Subcutaneous abdominal adipose tissue (tissue), 5 donors: ENCODE results near the gene CLN3.

Source experiments
- H3K27ac ChIP-seq: one replicate; pipeline ENCODE4 v1.7.0; 2013; ENCODE audit warnings: low read depth, mild to moderate bottlenecking, inconsistent platforms, low read length, moderate library complexity
- H3K27me3 ChIP-seq, 5 donors: one replicate each; pipeline ENCODE4 v1.7.0; 2013; ENCODE audit warnings: low read length in 5 of 5, inconsistent platforms in 1 of 5; ENCODE audit not compliant: control insufficient read depth in 5 of 5, insufficient read depth in 4 of 5
- H3K36me3 ChIP-seq, 5 donors: one replicate each; pipeline ENCODE4 v1.7.0; 2013; ENCODE audit warnings: low read length in 5 of 5; ENCODE audit not compliant: control insufficient read depth in 5 of 5, insufficient read depth in 5 of 5
- H3K4me1 ChIP-seq, 5 donors: one replicate each; pipeline ENCODE4 v1.7.0; 2013; ENCODE audit warnings: low read length in 5 of 5, mild to moderate bottlenecking in 3 of 5, moderate library complexity in 1 of 5; ENCODE audit not compliant: control insufficient read depth in 5 of 5, insufficient read depth in 5 of 5
- H3K4me3 ChIP-seq, 5 donors: one replicate each; pipeline ENCODE4 v1.7.0; 2013; ENCODE audit warnings: low read length in 5 of 5, low read depth in 1 of 5
- H3K9ac ChIP-seq, 5 donors: one replicate each; pipeline ENCODE4 v1.7.0; 2013; ENCODE audit warnings: low read length in 5 of 5, mild to moderate bottlenecking in 4 of 5, moderate library complexity in 3 of 5
- H3K9me3 ChIP-seq, 5 donors: one replicate each; pipeline ENCODE4 v1.7.0; 2013; ENCODE audit warnings: low read length in 5 of 5; ENCODE audit not compliant: control insufficient read depth in 5 of 5
- donor health status: healthy.
- donor health status: healthy.
- donor health status: healthy.
- donor health status: healthy.
- donor health status: healthy.

CLN3 gene

GRCh38 chr16:28491970-28492474, at the start of gene CLN3:
TSS of gene CLN3 (minus strand) at chr16:28492074. CDS start at chr16:28491759, 315 bp downstream.
- Histone ChIP-seq H3K9ac (peak within 1 kb of the TSS; percentile 87 to 97 (median 92)), H3K9me3 (no peaks in the 10 kb centered on the region), H3K4me3 (peak within 1 kb of the TSS; percentile 88 to 99 (median 96)), H3K27me3 (peaks cover 0 to 4% (median 0%) of the 10 kb centered on the region in 5 donors), H3K4me1 (peaks cover 0 to 21% (median 14%) of the 10 kb centered on the region in 5 donors), H3K36me3 (peaks cover 0 to 20% (median 17%) of the 10 kb centered on the region in 5 donors), H3K27ac (peak within 1 kb of the TSS; percentile 98)

- H3K9ac ChIP-seq = peak overlapping the region in 1 of 5 donors; percentile 45
- no peak overlapping the region for H3K4me3 ChIP-seq
- no peaks in the 10 kb centered on the region for H3K9me3 ChIP-seq
- H3K36me3 ChIP-seq = peaks cover 0 to 4% (median 3%) of the 10 kb centered on the region in 5 donors
- H3K27ac ChIP-seq = no peak overlapping the region
- H3K27me3 ChIP-seq = no peaks in the 10 kb centered on the region
- H3K4me1 ChIP-seq = peaks cover 8 to 47% (median 34%) of the 10 kb centered on the region in 5 donors
These were observed 48.5 kb upstream of the CLN3 start for GRCh38 chr16:28540346-28540745.

- peak within 1 kb of the TSS; percentile 75 to 96 (median 87) for H3K4me3 ChIP-seq
- peak within 1 kb of the TSS; percentile 83 to 97 (median 92) for H3K9ac ChIP-seq
- H3K36me3 ChIP-seq = peaks cover 0 to 4% (median 3%) of the 10 kb centered on the region in 5 donors
- H3K4me1 ChIP-seq = peaks cover 8 to 60% (median 42%) of the 10 kb centered on the region in 5 donors
- no peaks in the 10 kb centered on the region for H3K27me3 ChIP-seq
- peak within 1 kb of the TSS; percentile 98 for H3K27ac ChIP-seq
- no peaks in the 10 kb centered on the region for H3K9me3 ChIP-seq
These were observed 47.1 kb upstream of the CLN3 start, which contains the start of gene NUPR1 for GRCh38 chr16:28538733-28539596. TSS of gene NUPR1 (minus strand) at chr16:28538974. CDS start at chr16:28538907, 67 bp downstream.

DNA sequence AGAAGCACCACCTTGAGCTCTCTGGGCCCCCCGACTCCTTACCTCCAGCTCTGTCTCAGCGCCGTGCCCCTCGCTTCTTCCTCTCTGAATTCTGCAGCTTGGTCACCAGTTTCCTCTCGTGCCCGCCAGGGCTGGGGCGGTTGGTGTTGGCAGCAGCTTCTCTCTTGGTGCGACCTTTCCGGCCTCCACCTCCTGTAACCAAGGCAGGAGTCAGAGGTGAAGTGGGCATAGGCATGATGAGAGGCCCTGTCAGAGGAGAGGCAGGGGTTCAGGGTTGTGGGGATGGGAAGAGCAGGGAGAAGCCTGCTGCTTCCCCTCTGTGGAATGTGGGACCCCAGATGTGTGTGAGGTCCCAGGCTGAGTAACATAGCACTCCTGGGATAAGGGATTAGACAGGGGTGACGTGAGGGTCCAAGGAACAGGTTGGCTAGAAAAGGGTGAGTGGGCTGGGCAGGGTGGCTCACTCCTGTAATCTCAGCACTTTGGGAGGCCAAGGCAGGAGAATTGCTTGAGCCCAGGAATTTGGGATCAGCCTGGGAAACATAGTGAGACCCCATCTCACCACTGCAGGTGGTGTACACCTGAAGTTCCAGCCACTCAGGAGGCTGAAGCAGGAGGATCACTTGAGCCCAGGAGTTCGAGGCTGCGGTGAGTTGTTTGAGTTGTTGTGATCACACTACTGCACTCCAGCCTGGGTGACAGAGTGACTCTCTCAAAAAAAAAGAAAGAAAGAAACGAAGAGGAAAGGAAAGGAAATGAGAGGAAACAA, 46.3 kb upstream of the CLN3 start:
- H3K9me3 ChIP-seq = no peaks in the 10 kb centered on the region
- H3K27me3 ChIP-seq = no peaks in the 10 kb centered on the region
- peaks cover 8 to 67% (median 47%) of the 10 kb centered on the region in 5 donors for H3K4me1 ChIP-seq
- H3K36me3 ChIP-seq = peaks cover 0 to 4% (median 3%) of the 10 kb centered on the region in 5 donors
- H3K9ac ChIP-seq = peak overlapping the region; percentile 83 to 97 (median 92)
- peak overlapping the region; percentile 75 to 96 (median 87) for H3K4me3 ChIP-seq
- peak overlapping the region; percentile 98 for H3K27ac ChIP-seq

GRCh38 chr16:28537076-28537475, 45.2 kb upstream of the CLN3 start:
- H3K4me3 ChIP-seq = peak overlapping the region; percentile 75 to 96 (median 87)
- no peaks in the 10 kb centered on the region for H3K9me3 ChIP-seq
- peaks cover 8 to 69% (median 57%) of the 10 kb centered on the region in 5 donors for H3K4me1 ChIP-seq
- H3K9ac ChIP-seq = peak overlapping the region in 4 of 5 donors; percentile 64 to 93 (median 88)
- H3K27ac ChIP-seq = peak overlapping the region; percentile 98
- H3K36me3 ChIP-seq = peaks cover 0 to 4% (median 3%) of the 10 kb centered on the region in 5 donors
- H3K27me3 ChIP-seq = no peaks in the 10 kb centered on the region

DNA sequence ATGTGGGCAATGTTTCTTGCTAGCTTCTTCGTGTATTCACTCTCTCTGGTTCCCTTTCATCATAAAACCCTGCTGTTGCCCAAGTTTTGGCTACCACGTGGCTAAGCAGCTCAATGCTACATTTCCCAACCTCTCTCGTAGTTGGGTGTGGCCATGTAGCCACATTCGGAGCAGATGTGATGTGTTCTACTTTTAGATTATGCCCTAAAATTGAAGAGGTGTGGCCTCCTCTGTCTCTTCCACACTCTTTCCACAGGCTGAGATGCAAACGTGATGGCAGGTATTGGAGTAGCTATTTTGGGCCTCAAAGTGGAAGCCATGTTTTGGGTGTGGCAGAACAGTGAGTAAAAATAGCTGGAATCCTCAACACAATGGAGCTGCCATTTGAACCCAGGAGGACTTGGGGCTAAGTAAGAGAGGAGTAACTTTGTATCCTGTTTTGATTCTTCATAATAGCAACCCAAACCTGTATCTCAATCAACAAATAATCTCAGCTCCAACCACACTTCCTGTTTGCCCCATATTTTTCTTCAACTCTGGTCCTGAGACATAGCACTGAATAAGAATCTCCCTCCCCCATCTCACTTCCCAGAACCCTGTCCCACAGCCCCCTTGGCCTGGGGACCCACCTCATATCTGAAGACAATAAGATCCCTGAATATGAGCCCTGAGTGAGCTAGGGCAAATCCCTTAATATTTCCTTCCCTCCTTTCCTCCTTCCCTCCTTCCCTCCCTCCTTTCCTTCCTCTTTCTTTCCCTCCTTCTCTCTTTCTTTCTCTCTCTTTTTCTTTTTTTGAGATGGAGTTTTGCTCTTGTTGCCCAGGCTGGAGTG, 42.9 kb upstream of the CLN3 start:
- H3K4me3 ChIP-seq = peak overlapping the region in 1 of 5 donors; percentile 30

DNA sequence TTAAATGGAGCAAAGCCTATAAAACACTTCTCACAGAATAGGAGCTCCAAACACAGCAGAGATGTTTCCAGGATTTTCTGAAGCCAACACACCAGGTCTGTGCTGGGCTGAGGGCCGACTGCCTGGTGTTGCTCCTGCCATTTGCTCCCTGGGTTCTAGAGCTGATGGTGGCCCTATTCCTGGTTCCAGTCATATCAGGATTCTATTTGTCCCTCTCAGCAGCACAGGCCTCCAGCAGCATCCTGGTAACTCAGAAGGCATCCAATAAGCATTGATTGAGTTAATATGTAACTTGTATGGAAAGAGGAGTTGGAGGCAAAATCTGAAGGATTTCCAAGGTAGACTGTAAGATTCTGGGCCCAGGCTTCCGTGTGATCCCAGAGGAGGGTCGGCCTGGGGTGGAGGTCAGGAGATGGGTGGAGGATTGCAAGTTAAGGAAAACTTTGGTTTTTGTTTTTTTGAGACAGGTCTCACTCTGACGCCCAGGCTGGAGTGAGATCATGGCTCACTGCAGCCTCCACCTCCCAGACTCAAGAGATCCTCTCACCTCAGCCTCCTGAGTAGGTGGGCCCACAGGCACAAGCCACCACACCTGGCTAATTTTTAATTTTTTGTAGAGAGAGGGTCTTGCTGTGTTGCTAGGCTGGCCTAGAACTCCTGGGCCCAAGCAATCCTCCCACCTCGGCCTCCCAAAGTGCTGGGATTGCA, 41.2 kb upstream of the CLN3 start:
- H3K4me1 ChIP-seq = peaks cover 3 to 63% (median 54%) of the 10 kb centered on the region in 5 donors
- no peak overlapping the region for H3K4me3 ChIP-seq
- peak overlapping the region in 3 of 5 donors; percentile 0 to 76 (median 17) for H3K9ac ChIP-seq
- H3K36me3 ChIP-seq = peaks cover 0 to 4% (median 3%) of the 10 kb centered on the region in 5 donors
- no peaks in the 10 kb centered on the region for H3K9me3 ChIP-seq
- H3K27ac ChIP-seq = peak overlapping the region; percentile 79
- no peaks in the 10 kb centered on the region for H3K27me3 ChIP-seq

More for the DNA sequence above, 42.9 kb upstream of the CLN3 start:
- H3K9me3 ChIP-seq = no peaks in the 10 kb centered on the region
- no peaks in the 10 kb centered on the region for H3K27me3 ChIP-seq
- no peak overlapping the region for H3K9ac ChIP-seq
- H3K27ac ChIP-seq = peak overlapping the region; percentile 79
- H3K36me3 ChIP-seq = peaks cover 0 to 4% (median 3%) of the 10 kb centered on the region in 5 donors
- H3K4me1 ChIP-seq = peaks cover 8 to 79% (median 63%) of the 10 kb centered on the region in 5 donors

- Histone ChIP-seq H3K4me1 (peaks cover 2 to 53% (median 44%) of the 10 kb centered on the region in 5 donors), H3K9ac (peak overlapping the region; percentile 4 to 76 (median 26)), H3K36me3 (peaks cover 0 to 3% (median 2%) of the 10 kb centered on the region in 5 donors), H3K27me3 (no peaks in the 10 kb centered on the region), H3K27ac (peak overlapping the region; percentile 79), H3K9me3 (no peaks in the 10 kb centered on the region), H3K4me3 (peak overlapping the region in 1 of 5 donors; percentile 10)
These were observed 40.2 kb upstream of the CLN3 start for GRCh38 chr16:28531777-28532744.
